Keratinocyte (primary cell): ENCODE measurements around the gene NSUN2. TPM values are rescaled to one million over a fixed set of nuclear protein-coding genes. Genes with fewer than 3 reads are reported as not detected.
"Not testable (repeated sequence)": the region's sequence is repeated elsewhere in the genome, so short reads cannot be mapped to it uniquely, and the experiment has no call there.

Experiments
- DNase-seq: peaks from one replicate; pipeline ENCODE4 v3.0.0-alpha.2; 2011; ENCODE audit warnings: low read depth, missing footprints, low spot score
- FAIRE-seq: peaks from 2 replicates; lab custom pipeline; 2011; peaks lifted over from hg19 to GRCh38; lab: Jason Lieb, UNC
- H2AFZ ChIP-seq: 2 replicates; pipeline ENCODE4 v1.6.0; 2012; ENCODE audit warnings: low read length, control low read depth, inconsistent platforms; ENCODE audit not compliant: control insufficient read depth
- H3K27ac ChIP-seq: 2 replicates; pipeline ENCODE4 v1.5.1; 2011; ENCODE audit warnings: low read length; ENCODE audit not compliant: control insufficient read depth, insufficient read depth
- H3K27me3 ChIP-seq: 3 replicates; pipeline ENCODE4 v1.6.0; 2011; ENCODE audit warnings: low read length; ENCODE audit not compliant: control insufficient read depth, insufficient read depth; ENCODE audit errors: extremely low read depth
- H3K36me3 ChIP-seq, 2 experiments: 2 replicates in 1 of 2; 3 replicates in 1 of 2; pipeline ENCODE4 v1.5.1; 2011; ENCODE audit warnings: low read length in 2 of 2, mild to moderate bottlenecking in 1 of 2; ENCODE audit not compliant: control insufficient read depth in 2 of 2, insufficient read depth in 2 of 2; ENCODE audit errors: extremely low read depth in 1 of 2
- H3K4me1 ChIP-seq: 3 replicates; pipeline ENCODE4 v1.5.1; 2011; ENCODE audit warnings: low read length; ENCODE audit not compliant: control insufficient read depth, insufficient read depth; ENCODE audit errors: extremely low read depth
- H3K4me2 ChIP-seq: 3 replicates; pipeline ENCODE4 v1.6.0; 2011; ENCODE audit warnings: low read depth, low read length; ENCODE audit not compliant: control insufficient read depth, insufficient read depth; ENCODE audit errors: extremely low read depth
- H3K4me3 ChIP-seq, 3 experiments: fragments of 200-600 bp in 1 of 3; sonication (generic) in 1 of 3; 2 replicates in 2 of 3; 3 replicates in 1 of 3; pipeline ENCODE4 v1.5.1; 2011 to 2016; ENCODE audit warnings: low read length in 3 of 3, mild to moderate bottlenecking in 3 of 3, control low read depth in 2 of 3, inconsistent platforms in 1 of 3, low read depth in 1 of 3, mixed read lengths in 1 of 3, mixed run types in 1 of 3, moderate library complexity in 1 of 3; ENCODE audit not compliant: control insufficient read depth in 2 of 3, insufficient read depth in 2 of 3; ENCODE audit errors: extremely low read depth in 1 of 3
- H3K79me2 ChIP-seq: 2 replicates; pipeline ENCODE4 v1.6.0; 2012; ENCODE audit warnings: low read length; ENCODE audit not compliant: control insufficient read depth, insufficient read depth
- H3K9ac ChIP-seq: 3 replicates; pipeline ENCODE4 v1.6.0; 2011; ENCODE audit warnings: low read length; ENCODE audit not compliant: control insufficient read depth, insufficient read depth; ENCODE audit errors: extremely low read depth
- H3K9me1 ChIP-seq: 3 replicates; pipeline ENCODE4 v1.6.0; 2011; ENCODE audit warnings: low read length; ENCODE audit not compliant: control insufficient read depth, insufficient read depth; ENCODE audit errors: extremely low read depth
- H3K9me3 ChIP-seq: 2 replicates; pipeline ENCODE4 v1.5.1; 2012; ENCODE audit warnings: low read depth, low read length; ENCODE audit not compliant: control insufficient read depth
- H4K20me1 ChIP-seq: 3 replicates; pipeline ENCODE4 v1.6.0; 2011; ENCODE audit warnings: low read length; ENCODE audit not compliant: control insufficient read depth, insufficient read depth; ENCODE audit errors: extremely low read depth
- CTCF ChIP-seq, 3 experiments: IDR thresholded peaks in 1 of 3; conservative IDR thresholded peaks in 1 of 3; optimal IDR thresholded peaks in 1 of 3; 2 replicates in 2 of 3; 3 replicates in 1 of 3; pipeline versions ENCODE3 to v1.5.1; 2011; ENCODE audit warnings: low read length in 3 of 3, mild to moderate bottlenecking in 3 of 3, moderate library complexity in 2 of 3, control low read depth in 1 of 3, inconsistent platforms in 1 of 3; ENCODE audit not compliant: insufficient read depth in 2 of 3; ENCODE audit errors: extremely low read depth in 1 of 3
- EZH2 ChIP-seq: IDR thresholded peaks from one replicate; pipeline ENCODE4 v1.6.1; 2012; ENCODE audit warnings: inconsistent platforms, mild to moderate bottlenecking, low read length, moderate library complexity
- dilution Hi-C: fragments of 300-500 bp; cut with MboI; formaldehyde crosslinking; loops from one replicate; pipeline ENCODE4 v1.7.0; 2020; ENCODE audit warnings: low sequenced_read_pairs; ENCODE audit not compliant: extremely low pct_ligation_motif_present
- polyA plus RNA-seq, 5 experiments: library from polyadenylated mRNA; depleted of rRNA in 3 of 5; stranded (reverse) in 3 of 5; stranded (forward) in 1 of 5; unstranded in 1 of 5; fragments of >200 nt; gene quantifications; 1 replicate in 1 of 5; 2 replicates in 3 of 5; 3 replicates in 1 of 5; pipeline versions ENCODE4 v1.2.1 to v1.2.3, GENCODE V29; 2011 to 2012; ENCODE audit warnings: missing spikeins in 2 of 5, low read depth in 1 of 5, low replicate concordance in 1 of 5

Gene NSUN2
- polyA plus RNA-seq, 1 donor (not counting 4 experiments of a cell fraction or from before 2014, with no cell fraction given) = 91.2 TPM

- no peak for DNase-seq
- no peaks in the 10 kb centered on the region for H3K9me1 ChIP-seq
- no peaks in the 10 kb centered on the region for H3K4me1 ChIP-seq
- H4K20me1 ChIP-seq = no peaks in the 10 kb centered on the region
- H3K4me3 ChIP-seq = no peak overlapping the region
- dilution Hi-C loops = no loop called here
- no peaks in the 10 kb centered on the region for H3K9me3 ChIP-seq
- H3K79me2 ChIP-seq = no peaks in the 10 kb centered on the region
- no peak overlapping the region for H3K27ac ChIP-seq
- H3K27me3 ChIP-seq = no peaks in the 10 kb centered on the region
- FAIRE-seq = no peak
- TF ChIP-seq CTCF (optimal IDR thresholded peaks at IDR 0.05 in 1 of 3, IDR thresholded peaks at IDR 0.05 in 1 of 3, conservative IDR thresholded peaks at IDR 0.05 in 1 of 3; ENCODE audit: extremely low read depth in 1 of 3, insufficient read depth in 2 of 3, low read length in 3 of 3) (no peak), EZH2 (no peak)
- H2AFZ ChIP-seq = no peak overlapping the region
- no peak overlapping the region for H3K4me2 ChIP-seq
- no peak overlapping the region for H3K9ac ChIP-seq
- no peaks in the 10 kb centered on the region for H3K36me3 ChIP-seq
Observed at GRCh38 chr5:6572825-6573380, 59.9 kb downstream of the NSUN2 start.

GRCh38 chr5:6572086-6572824, 60.6 kb downstream of the NSUN2 start:
- H3K4me2 ChIP-seq = no peak overlapping the region

GRCh38 chr5:6571607-6572006, 61.2 kb downstream of the NSUN2 start:
- H2AFZ ChIP-seq, DNase-seq, H3K27ac ChIP-seq, H3K4me3 ChIP-seq, H4K20me1 ChIP-seq, H3K79me2 ChIP-seq, H3K4me1 ChIP-seq, FAIRE-seq, H3K9me1 ChIP-seq, H3K36me3 ChIP-seq, dilution Hi-C loops, H3K27me3 ChIP-seq, H3K4me2 ChIP-seq, H3K9ac ChIP-seq, H3K9me3 ChIP-seq: not testable (repeated sequence)

More at GRCh38 chr5:6572086-6572824, 60.6 kb downstream of the NSUN2 start:
- dilution Hi-C loops = no loop called here
- H3K4me3 ChIP-seq = no peak overlapping the region
- no peaks in the 10 kb centered on the region for H3K79me2 ChIP-seq
- H2AFZ ChIP-seq = no peak overlapping the region
- H3K9ac ChIP-seq = no peak overlapping the region
- no peak overlapping the region for H3K27ac ChIP-seq
- DNase-seq = no peak
- H3K36me3 ChIP-seq = no peaks in the 10 kb centered on the region
- H3K9me3 ChIP-seq = no peaks in the 10 kb centered on the region
- no peak for TF ChIP-seq EZH2
- no peak for TF ChIP-seq CTCF (optimal IDR thresholded peaks at IDR 0.05 in 1 of 3, IDR thresholded peaks at IDR 0.05 in 1 of 3, conservative IDR thresholded peaks at IDR 0.05 in 1 of 3; ENCODE audit: extremely low read depth in 1 of 3, insufficient read depth in 2 of 3, low read length in 3 of 3)
- no peaks in the 10 kb centered on the region for H3K9me1 ChIP-seq
- FAIRE-seq = no peak
- no peaks in the 10 kb centered on the region for H3K27me3 ChIP-seq
- H4K20me1 ChIP-seq = no peaks in the 10 kb centered on the region
- no peaks in the 10 kb centered on the region for H3K4me1 ChIP-seq
